NCI-H2227 (cell line): Measurements from ENCODE around the gene SLC4A3.
A peak's percentile ranks its signal among the peaks of the same experiment; 100 is the strongest.
"Not testable (repeated sequence)": the region's sequence is repeated elsewhere in the genome, so short reads cannot be mapped to it uniquely, and the experiment has no call there.

Experiments used
- DNase-seq: peaks from one replicate; lab custom pipeline; 2025; ENCODE audit not compliant: unreplicated experiment; lab: John Stamatoyannopoulos, UW

SLC4A3 gene

GRCh38 chr2:219679571-219679970, 52.1 kb downstream of the SLC4A3 start:
- DNase-seq, result no peak

- DNase-seq, result no peak
Observed at GRCh38 chr2:219680958-219681693, 53.7 kb downstream of the SLC4A3 start.

- DNase-seq, result no peak
Observed at GRCh38 chr2:219681694-219682300, 54.4 kb downstream of the SLC4A3 start.

- not testable (repeated sequence) for DNase-seq
Observed at GRCh38 chr2:219683474-219683873, 56.0 kb downstream of the SLC4A3 start.

- DNase-seq, result peak; percentile 66
Observed at GRCh38 chr2:219684721-219685689, 57.6 kb downstream of the SLC4A3 start.

- no peak for DNase-seq
Observed at GRCh38 chr2:219687272-219687671, 59.8 kb downstream of the SLC4A3 start.

- DNase-seq, result no peak
Observed at GRCh38 chr2:219687882-219688559, 60.6 kb downstream of the SLC4A3 start.

GRCh38 chr2:219688560-219689445, 61.4 kb downstream of the SLC4A3 start:
- DNase-seq, result no peak

- peak; percentile 70 for DNase-seq
Observed at GRCh38 chr2:219689676-219690628, 62.5 kb downstream of the SLC4A3 start.

GRCh38 chr2:219691571-219691970, 64.1 kb downstream of the SLC4A3 start:
- no peak for DNase-seq
